GM18909 (cell line): Measurements from ENCODE around the gene ALK.

Experiments
- ATAC-seq: cut with Tn5 transposase; IDR thresholded peaks from one replicate; pipeline ENCODE4 v1.9.1; 2021; ENCODE audit warnings: mild to moderate bottlenecking; ENCODE audit not compliant: unreplicated experiment, poor library complexity

ALK gene

GRCh38 chr2:29479401-29479800, 442.0 kb downstream of the ALK start:
- ATAC-seq: no peak

DNA sequence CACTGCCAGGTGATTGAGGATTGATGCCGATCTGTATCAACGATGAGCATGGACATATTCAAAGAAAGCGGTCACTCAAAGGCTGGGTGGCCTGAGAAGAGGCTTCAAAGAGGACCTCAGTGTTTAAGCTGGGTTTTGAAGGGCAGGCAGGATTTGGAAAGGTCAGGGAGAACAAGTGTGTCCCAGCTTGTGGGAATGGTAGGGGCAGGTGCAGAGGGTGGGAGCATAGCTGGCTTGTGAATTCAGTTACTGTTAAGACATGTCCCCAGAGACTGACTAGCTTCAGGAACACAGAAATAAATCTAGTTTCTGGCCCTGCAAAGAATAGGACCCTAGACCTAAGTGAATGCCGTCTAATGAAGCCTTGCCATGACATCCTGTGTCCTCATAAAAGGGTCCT, 442.7 kb downstream of the ALK start:
- no peak for ATAC-seq

- ATAC-seq: no peak
Observed at GRCh38 chr2:29477186-29477585, 444.2 kb downstream of the ALK start.

DNA sequence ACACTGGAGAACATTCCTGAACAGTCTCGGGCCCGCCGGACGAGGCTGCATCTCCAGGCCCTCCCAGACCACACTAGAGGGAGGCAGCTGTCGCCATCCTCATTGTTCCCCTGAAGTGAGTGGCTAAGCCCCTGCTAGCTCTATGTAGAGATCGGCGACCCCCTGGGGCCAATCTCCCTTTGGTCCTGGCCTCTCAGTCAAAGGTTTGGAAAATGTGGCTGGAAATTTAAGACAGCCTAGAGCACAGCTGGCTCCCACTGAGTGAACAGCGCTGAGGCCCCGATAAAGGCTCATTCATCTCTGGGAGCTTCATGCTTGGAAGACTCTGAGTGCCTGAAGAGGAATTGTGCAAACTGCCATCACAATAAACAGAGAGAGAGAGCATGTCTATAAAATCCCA, 445.9 kb downstream of the ALK start:
- no peak for ATAC-seq

DNA sequence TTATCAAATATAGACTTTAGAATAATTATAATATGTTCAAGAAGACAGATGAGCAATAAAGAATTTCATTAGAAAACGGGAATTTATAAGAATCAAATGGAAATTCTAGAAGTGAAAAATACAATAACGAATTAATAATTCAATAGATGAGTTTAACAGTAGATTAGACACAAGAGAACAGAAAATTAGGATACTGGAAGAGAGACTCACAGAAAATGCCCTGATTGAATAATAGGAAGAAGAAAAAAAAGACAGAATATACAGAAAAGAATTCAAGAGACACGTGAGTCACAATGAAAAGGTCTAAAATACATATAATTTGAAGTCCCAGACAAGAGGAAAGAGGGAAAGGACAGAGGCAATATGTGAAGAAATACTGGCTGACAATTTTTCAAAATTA, 451.4 kb downstream of the ALK start:
- ATAC-seq: no peak

GRCh38 chr2:29469516-29469915, 451.9 kb downstream of the ALK start:
- ATAC-seq: no peak

- ATAC-seq: no peak
Observed at GRCh38 chr2:29463181-29463900, 458.0 kb downstream of the ALK start.

GRCh38 chr2:29462293-29462692, 459.1 kb downstream of the ALK start:
- ATAC-seq: no peak

GRCh38 chr2:29460190-29460589, 461.2 kb downstream of the ALK start:
- no peak for ATAC-seq

- ATAC-seq: no peak
Observed at GRCh38 chr2:29459445-29460179, 461.8 kb downstream of the ALK start.

- no peak for ATAC-seq
Observed at GRCh38 chr2:29456429-29456828, 465.0 kb downstream of the ALK start.

DNA sequence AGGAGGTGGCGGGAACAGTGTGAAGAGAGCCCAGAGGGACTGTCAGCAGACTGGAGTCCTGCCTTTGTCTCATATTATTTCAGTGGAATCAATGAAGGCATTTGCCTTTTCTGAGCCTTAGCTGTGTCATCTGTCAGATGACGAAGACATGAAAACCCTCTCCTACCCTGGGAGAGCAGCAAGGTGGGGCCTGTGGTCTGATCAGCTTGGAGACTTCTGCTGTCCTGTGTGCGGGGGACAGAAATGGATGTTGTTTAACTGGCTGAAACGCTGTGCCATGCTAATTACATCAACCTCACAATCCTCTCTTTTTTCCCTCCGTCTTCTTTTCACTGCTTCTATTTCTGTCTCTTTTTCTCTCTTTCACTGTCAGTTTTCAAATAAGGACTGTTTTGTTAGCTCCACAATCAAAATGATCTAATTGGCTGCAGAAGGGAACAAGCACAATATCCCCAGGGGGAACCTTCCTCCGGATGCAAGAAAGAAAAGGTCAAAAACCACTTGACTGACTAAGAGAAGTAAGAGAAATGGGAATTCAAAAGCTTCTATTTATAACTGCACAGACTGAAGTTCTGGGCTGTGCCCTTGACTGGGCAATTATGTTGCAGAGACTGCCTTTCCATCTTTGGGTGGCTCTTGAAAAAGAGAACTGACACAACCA, 466.1 kb downstream of the ALK start:
- ATAC-seq: no peak

- no peak for ATAC-seq
Observed at GRCh38 chr2:29452036-29452435, 469.4 kb downstream of the ALK start.

- no peak for ATAC-seq
Observed at GRCh38 chr2:29450596-29451222, 470.7 kb downstream of the ALK start.

GRCh38 chr2:29449499-29449898, 471.9 kb downstream of the ALK start:
- ATAC-seq: no peak

DNA sequence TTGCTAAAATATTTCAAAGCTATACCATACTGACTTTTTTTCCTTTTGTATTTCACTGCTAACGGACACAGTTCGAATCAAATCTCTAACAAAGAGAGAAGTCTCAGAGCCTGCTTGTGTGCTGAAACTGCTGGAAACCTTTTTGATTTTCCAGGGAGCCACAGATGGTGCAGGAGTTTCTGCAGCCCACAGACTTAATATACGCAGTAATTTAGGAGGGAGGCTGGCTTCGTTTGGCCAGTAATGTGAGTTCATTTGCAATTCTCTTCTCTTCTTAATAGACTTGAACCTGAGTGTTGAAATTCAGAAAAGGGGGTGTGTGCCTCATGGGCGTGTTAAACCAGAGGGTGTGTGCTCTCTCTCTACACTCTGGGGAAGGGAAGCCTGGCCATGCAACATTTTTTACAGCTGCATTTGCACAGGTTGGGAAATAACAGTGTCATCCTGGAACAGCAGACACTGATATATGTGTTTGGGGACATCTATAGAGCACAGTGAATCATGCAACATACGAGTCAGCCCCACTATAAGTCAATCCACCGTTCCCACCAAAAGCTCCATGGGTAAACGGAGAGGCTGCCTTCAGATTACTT, 473.2 kb downstream of the ALK start:
- ATAC-seq: no peak

DNA sequence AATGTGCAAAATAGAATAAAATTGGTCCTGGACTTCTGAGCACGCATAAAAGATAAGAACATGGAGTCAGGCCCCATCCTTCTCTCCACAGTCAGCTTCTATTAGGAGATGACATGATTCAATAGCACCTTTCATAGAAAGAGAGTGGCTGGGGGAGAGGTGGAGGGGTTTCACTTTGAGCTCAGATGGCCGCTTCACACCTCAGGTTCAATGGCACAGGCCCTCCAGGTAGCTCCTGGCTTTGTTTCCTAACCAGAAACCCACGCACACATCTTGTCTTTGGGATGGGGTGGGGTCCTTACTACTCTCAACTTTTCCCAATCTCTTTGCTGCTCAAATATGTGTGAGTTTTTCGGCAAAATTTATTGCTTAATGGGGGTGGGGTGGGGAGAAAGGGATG, 473.9 kb downstream of the ALK start:
- ATAC-seq: no peak

DNA sequence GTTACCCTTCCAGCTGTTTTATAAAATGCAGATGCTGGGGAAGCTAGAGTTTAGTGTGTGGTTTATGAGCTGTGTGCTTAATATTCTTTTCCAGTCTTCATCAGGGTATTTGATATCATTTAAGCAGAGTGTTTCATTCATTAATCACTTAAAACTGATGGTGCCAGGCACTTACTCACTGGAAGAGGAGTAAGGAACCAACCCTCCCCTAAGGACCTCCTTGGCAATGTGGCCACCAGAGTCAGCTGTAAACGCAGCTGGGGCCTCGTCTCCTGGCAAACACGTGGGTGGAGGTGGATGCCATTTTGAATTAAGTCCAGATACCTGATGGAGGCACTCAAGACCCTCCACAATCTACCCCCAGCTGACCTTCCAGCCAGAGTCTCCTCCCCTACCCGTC, 474.5 kb downstream of the ALK start:
- no peak for ATAC-seq

GRCh38 chr2:29444150-29444549, 477.2 kb downstream of the ALK start:
- ATAC-seq: no peak

DNA sequence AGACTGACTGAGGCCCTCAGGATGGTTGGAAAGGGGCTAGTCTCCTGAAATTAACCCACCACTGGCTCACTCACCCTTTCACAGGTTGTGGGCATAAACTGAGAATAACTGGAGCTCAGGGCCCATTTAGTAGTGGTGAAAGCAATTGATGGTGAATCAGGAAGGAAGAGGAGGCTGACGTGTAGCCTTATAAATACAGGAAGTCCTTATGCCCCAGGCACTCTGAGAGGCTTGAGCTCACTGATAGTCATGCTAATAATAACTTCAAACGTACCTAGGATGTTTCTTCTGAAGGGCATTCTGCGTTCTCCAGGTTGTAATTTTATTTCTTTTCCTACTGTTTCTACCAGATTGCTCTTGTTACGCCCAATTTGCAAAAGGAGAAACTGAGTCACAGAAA, 477.8 kb downstream of the ALK start:
- ATAC-seq: no peak

- ATAC-seq: no peak
Observed at GRCh38 chr2:29443151-29443550, 478.2 kb downstream of the ALK start.
